Measurements from ENCODE around the gene RTN4R. TPM values are rescaled to one million over a fixed set of nuclear protein-coding genes. Genes with fewer than 3 reads are reported as not detected.

Gene RTN4R
- total and polyA plus RNA-seq, 2 of the 13 experiments (the other 11 are each of a cell fraction or from before 2014, with no cell fraction given): 0.22 to 0.77 TPM

- no peak for FAIRE-seq
- no peaks in the 10 kb centered on the region for H3K4me1 ChIP-seq (ENCODE audit: insufficient read depth, low read length)
- no TSS peak for BruUV-seq (replicated peaks)
Observed at GRCh38 chr22:20197407-20198030, 70.6 kb downstream of the RTN4R start.

More at GRCh38 chr22:20197407-20198030, 70.6 kb downstream of the RTN4R start:
- H3K4me3 ChIP-seq (replicated peaks in 1 of 3; ENCODE audit: insufficient read depth in 1 of 3, low read depth in 2 of 3, low read length in 3 of 3): no peak overlapping the region
- ChIA-PET CTCF (ENCODE audit: low intra/inter-chr PET ratio, low total read pairs) (no interaction called here), POLR2A (no interaction called here)
- intact Hi-C loops (cut with micrococcal nuclease; ENCODE audit: unreplicated experiment): no loop called here
- in situ Hi-C loops (cut with HindIII; ENCODE audit: extremely low pct_ligation_motif_present, low pct_unique_long_range_greater_than_20kb): no loop called here
- no peak overlapping the region for H3K27ac ChIP-seq (ENCODE audit: extremely low read length, insufficient read depth, low read length)
- 40% methylated on average over 3 of the region's 18 CpGs for WGBS (ENCODE audit: low lambda C conversion rate)
- no peaks in the 10 kb centered on the region for H3K36me3 ChIP-seq (replicated peaks in 1 of 2; ENCODE audit: control insufficient read depth in 1 of 2, insufficient read depth in 2 of 2, low read length in 2 of 2)
- no peak for TF ChIP-seq ZHX1 (CRISPR knock-in tag; IDR thresholded peaks at IDR 0.05; ENCODE audit: low read depth)
- no peak for TF ChIP-seq ZNF484 (CRISPR knock-in tag; IDR thresholded peaks at IDR 0.05; ENCODE audit: borderline replicate concordance, low read depth)
- peak; percentile 71; the same call in 1 of the 2 replicates for TF ChIP-seq KAT2B (IDR thresholded peaks at IDR 0.05; ENCODE audit: borderline replicate concordance, low read depth, low read length)
- no peak for TF ChIP-seq GMEB1 (CRISPR knock-in tag; IDR thresholded peaks at IDR 0.05; ENCODE audit: borderline replicate concordance)
- no peak for TF ChIP-seq DBP (CRISPR knock-in tag; IDR thresholded peaks at IDR 0.05; ENCODE audit: not compliant biosample characterization)
- no peak for TF ChIP-seq BCL3 (CRISPR knock-in tag; IDR thresholded peaks at IDR 0.05)
- no peak for TF ChIP-seq SRY (CRISPR knock-in tag; IDR thresholded peaks at IDR 0.05)
- DNase-seq (ENCODE audit: low spot score) (no peak), ATAC-seq (no peak)
- no peaks in the 10 kb centered on the region for H3K9me3 ChIP-seq (ENCODE audit: low read length)
- no peak overlapping the region for H2AFZ ChIP-seq (ENCODE audit: low read length)
- no peaks in the 10 kb centered on the region for H3K79me2 ChIP-seq (ENCODE audit: insufficient read depth, low read length)
- no peaks in the 10 kb centered on the region for H4K20me1 ChIP-seq (ENCODE audit: insufficient read depth, low read length)
- H3K27me3 ChIP-seq (ENCODE audit: control insufficient read depth in 1 of 2, insufficient read depth in 2 of 2, low read length in 2 of 2): peaks cover 19 to 93% of the 10 kb centered on the region in 2 experiments; a peak in 4 of 5 replicates
- H3K4me2 ChIP-seq (ENCODE audit: low read depth, low read length): no peak overlapping the region
- H3K9ac ChIP-seq (ENCODE audit: insufficient read depth, low read depth, low read length): no peak overlapping the region

All from HepG2 (cell line).